ENCODE measurements around the gene PTH1R.
A peak's percentile ranks its signal among the peaks of the same experiment; 100 is the strongest.

PTH1R gene

DNA sequence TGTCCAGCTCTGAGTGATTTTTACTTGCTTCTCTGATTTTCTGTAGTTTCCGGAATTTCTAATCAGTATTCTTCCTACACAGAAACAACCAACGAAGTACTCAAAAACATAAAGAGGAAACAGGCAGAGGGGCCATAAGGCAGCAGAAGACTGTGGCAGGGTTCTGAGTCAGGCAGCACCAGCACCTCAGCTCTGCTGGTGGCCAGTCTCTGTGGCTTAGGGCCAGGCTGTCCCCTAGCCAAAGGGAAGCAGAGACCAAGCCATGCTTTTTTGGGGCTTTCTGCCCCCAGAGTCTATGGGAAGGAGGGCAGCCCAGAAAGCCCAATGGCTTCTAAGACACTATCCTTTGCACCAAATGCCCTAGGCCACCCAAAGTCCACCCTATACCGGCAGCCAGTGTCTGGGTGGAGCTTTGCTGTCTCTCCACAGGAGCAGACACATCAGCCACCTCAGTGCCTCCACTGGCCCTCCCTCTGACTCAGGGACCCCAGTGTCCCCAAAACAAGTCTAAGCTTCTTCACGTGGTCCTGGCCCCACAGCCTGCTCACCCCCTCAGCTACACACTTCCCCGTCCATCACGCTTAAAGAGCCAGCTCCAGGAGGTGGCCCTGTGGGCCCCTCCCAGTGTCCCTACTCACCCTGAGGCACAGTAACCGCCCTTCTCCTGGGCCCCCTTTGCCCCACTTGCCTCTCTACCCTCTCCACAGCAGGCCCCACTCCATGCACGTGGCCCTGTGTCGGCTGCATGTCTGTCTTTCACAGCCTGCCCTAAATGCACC is 52.8 kb downstream of the PTH1R start:
- DNase-seq (ENCODE audit: low read depth): no peak

DNA sequence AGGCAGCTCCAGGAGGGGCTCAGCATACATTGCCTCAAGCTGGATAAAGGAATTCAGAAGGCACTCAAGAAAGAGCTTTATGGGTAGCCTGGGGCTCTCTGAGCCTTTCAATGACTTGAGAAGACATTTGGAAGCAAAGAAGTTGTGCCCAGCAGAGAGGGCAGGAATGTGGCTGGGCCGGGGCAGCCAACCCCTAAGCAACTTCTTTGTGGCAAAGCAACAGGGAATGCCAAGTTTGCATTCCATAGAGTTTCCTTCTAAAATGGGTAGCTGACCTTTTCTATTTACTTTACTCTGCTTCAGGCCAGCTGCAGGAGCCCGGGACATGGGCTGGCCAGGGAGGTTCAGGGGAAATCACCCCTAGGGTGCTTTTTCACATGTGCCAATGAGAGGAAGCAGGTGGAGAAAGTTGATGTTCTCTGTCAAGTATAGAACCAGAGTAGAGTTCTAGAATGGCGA is 53.5 kb downstream of the PTH1R start:
- DNase-seq (ENCODE audit: low read depth): no peak

DNA sequence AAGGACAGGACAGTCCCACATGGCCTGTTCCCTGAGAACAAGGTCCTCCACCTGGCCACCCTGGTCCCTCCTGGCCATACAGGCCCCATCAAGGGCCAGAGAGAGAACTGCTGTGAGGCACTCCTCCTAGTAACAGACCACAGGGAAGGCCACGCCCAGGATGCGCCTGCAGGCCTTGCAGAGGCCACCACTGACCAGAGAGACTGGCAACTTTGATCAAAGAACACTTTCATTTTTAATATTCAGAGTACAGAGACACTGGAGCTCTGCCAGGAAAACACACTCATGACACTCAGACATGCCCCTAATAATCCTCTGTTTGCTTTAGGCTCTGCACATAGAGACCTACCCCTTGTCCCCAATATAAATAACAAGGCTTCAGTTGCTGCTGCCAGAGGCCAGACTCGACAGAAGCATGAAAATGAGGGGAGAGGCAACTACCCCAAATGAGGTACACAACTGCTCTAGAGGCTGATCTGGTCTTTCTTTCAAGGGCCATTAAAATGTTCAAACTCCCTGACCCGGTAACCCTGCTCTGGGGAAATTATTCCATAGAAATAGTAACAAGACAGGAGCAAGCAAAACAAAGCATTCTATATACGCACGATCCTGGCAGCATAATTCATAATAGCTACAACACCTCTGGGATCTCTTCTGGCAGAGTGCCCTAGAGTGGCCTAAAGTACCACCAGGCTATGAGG is 54.3 kb downstream of the PTH1R start:
- no peak for DNase-seq (ENCODE audit: low read depth)

DNA sequence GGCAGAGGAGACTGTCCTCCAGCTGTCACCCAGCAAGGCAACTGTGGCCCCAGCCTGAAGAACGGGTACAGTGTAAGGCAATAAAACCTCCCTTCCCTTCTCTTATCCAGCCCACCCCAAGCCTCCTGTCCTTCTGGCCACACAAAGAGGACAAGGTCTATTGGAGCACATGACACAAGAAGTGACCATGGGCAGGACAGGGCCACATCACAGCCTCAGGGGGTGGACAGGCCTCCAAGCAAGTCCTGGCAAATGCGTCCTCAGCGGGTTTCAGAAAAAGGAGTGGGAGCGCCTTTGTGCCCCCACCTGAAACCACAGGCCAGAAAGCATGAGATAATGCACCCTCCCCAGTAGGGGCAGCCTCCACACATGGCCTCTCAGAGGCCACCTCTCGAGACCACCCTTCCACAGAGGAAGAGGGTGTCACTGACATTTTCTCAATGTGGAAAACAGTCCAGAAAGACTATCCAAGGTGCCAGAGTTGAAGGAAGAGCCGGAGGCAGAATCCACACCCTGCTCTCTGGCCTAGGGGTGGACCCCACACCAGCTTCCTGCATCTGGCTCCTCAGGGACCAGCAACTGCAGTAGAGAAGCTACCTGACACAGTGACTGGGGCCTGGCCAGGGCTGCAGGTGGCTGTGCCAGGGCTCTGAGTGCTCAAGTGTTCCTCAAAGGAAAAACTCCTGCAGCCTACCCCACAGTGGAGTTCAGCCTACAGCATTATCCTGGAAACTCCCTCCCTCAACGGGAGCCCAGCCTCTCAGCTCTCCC is 55.1 kb downstream of the PTH1R start:
- no peak for DNase-seq (ENCODE audit: low read depth)

DNA sequence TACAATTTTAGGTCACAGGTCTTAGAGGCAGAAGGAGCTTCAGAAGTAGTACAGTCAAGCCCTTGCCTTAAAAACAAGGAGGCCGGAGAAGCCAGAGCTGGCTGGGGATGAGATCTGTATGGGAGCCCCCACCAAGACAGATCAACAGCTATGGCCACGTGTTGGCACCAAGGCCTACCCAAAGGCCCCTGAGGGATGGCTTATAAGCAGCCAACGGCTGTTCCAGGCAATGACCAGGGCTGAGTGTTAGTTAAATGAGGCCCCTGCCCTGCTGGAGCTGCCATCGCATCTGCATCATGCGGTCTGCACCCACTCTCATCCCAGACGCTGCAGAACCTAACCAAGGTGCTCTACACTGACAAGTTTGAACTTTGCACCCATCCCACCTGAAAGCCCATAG is 55.7 kb downstream of the PTH1R start:
- no peak for DNase-seq (ENCODE audit: low read depth)

DNA sequence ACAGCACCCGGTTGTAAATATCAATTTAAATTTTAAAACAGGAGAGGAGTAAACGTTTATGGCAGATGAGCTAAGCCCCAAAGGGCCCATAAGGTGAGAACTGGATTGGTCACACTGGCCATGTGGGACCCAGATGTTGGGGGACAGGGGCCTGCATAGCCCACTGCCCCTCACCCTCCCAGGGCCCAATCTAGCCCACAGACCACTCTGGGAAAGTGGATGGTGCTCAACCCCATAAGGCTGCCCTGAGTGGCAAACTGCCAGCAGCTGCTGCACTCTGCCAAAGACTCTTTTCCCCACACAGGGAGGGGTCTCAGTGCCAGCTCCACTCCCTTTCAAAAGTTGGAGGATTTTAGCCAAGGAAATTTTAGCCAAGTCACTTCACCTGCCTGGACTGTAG is 56.6 kb downstream of the PTH1R start:
- DNase-seq (ENCODE audit: low read depth): no peak

DNA sequence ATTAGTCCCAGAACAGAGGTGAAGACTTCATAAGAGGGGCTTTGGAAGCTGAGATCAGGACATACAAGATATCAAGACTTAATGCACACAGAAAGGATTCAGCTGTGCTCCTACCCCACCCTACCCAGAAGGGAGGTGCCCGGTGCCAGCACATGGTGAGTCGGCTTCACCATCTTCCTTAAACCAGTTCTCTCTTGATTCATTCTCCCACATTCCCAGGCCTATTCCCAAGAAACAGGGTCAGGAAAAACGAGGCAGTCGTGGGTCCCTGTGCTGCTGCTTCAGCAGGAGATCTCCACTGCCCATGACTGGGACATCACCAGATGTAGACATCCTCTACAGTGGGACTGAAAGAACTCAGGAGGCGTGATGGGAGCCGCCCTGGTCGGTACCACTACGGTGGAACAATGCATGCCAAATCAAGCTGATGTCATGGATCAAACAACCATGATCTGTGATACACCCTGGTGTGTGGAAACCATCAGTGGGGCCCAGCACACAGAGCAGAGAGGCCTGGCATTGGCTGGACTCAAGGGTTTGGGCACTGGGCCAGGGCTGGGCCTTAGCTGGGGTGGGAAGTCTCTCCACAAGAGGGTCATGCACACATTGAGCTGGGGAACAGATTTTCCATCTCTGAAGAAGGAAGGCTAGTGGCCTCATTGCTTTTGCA is 57.1 kb downstream of the PTH1R start:
- no peak for DNase-seq (ENCODE audit: low read depth)

DNA sequence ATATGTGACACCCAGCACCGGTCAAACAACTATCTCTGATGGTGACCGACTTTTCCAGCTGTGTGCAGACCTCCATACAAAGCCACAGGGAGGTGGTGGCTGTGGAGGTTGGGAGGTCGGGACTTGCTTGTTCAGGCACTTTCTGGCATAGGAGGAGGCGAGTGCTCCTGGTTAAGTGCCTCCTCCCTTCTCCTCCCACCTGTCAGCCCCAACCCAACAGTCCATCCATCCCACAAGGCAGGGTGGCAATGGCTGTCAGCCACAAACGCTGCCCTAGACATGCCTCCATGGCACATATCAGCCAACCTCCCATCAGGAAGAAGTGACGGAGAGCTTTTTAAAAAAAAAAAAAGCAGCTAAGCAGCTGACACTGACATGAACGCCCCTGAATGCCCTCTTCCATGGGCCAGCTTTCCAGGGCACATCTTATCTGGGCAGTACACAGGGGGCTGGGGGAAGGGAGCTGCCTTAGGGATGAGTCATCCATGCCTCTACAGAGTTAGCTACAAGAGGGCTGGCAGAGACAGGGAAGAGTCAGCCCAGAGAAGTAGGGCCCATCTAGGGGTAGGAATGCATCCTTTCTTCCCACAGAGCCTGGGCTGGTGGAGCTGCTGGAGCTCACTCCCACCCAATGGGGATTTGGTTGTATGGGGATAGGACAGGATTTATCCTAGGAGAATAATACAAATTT is 57.8 kb downstream of the PTH1R start:
- no peak for DNase-seq (ENCODE audit: low read depth)

DNA sequence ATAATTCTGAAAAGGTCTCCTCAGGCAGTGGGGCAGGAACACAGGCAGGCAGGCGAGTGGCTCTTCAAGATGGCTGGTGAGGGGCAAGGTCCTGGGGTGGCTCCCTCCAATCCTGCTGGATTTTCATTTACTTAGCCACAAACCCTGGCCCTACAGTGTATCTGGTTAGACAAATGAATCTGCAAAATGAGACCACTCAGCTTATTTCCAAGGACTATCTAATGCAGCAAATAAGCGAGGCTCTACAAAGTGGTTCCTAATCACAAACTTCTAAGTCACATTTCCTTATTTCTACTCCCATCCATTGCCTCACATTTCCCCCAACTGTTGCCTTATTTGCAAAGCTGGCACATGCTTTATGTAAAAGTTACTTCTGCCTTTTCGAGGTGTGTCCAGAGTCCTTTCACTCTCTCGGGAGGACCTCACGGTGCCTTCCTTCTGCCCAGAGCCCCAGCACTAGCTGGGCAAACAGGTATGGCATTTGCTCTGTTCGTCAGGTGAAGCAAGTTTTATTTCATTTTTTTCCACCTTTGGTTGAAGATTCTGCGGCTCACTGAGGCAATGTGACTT is 58.6 kb downstream of the PTH1R start:
- DNase-seq (ENCODE audit: low read depth): no peak

DNA sequence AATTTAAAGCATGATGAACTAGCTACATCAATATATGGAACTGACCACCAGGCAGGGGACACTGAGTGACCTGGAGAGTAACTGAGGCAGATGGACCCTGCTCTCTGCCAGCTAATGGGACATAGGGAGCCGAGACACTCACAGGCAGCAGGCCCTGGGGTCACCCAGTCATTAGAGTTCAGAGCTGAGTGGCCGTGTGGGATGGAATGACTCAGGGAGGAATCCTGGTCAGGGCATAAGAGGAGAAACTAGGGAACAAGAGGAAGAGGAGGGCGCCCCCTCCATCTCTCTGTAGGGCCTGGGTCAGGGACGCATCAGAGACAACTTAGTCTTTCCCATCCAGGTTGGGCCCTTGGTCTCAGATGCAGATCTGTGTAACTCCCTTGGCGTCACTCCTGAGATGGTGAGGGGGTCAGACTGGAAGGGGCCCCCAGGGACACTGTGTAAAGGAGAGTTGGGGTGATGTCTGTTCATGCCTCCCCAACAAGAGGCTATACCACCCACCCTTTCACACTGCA is 59.3 kb downstream of the PTH1R start:
- no peak for DNase-seq (ENCODE audit: low read depth)

DNA sequence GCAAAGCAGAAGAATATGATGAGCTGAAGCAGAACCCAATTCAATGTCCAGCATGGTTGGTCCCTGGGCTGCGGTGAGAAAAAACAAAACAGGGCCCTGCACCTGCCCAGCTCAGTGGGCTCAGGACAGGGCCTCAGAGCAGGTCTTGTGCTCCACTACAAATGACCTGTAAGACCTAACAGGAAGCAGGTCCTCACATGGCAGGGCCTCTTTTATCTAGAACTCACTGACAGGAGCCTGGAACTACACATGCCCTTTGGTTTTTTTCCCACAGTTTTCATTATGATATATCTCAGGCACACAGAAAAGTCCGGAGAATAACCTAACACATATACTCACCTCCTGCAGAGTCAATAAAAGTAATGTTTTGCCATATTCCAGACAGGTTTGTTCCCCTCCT is 60.6 kb downstream of the PTH1R start:
- no peak for DNase-seq (ENCODE audit: low read depth)

DNA sequence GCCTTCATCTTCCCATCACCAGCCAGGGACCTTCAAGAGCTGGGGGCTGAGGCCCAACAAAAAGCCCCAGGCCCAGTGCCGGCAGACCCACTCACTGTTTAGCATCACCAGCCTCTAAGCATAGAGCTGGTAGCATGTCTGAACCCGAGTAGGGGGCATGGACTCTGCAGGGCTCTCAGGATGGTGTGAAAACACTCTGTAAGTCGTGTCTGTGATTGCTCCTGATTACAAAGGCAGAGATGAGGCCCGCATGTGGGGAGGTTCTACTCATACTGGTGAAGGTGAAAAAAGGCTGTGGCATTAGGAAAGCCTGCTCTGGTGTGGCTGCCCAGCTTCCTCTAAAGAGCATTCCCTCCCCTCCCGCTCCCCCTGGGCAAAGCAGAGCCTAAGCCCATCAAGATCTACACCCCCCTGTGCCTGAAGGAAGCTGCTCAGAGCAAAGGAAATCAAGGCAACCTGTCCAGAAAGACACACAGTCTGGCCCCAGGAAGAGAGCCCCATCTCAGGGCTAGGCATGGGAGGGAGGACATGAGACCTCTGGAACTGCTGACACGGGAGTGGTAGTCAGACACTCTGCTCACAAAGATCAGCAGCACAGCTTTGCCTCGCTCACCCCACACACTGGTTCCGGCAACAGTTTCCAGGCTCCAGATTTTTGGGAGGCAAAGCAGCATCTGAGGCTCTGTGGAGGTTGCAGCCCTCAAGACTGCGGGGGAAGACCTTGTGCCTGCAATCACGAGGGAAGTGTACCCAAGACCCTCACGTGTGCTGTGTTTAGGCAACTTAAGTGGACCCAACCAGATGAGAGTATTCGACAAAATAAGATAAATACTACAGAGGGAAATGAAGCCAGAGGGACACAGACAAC is 62.3 kb downstream of the PTH1R start:
- no peak for DNase-seq (ENCODE audit: low read depth)

DNA sequence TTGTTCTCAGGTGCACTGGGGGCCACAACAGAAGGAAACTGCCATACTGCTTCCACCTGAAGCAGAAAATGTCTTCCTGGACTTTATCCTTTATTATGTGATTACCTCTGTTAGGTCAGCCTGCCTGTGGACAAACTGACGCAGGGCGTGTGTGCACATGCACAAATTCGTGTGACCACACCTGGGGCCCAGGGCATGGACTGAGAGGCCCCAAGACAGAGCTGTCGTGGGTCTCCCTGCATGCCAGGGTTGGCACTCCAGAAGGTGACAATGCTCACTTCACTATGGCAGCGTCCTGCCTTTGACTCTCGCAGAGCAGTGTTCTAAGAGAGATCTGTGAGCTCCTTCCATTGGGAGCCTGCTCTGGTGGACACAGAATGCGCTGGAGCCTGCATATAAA is 64.6 kb downstream of the PTH1R start:
- DNase-seq (ENCODE audit: low read depth): no peak

DNA sequence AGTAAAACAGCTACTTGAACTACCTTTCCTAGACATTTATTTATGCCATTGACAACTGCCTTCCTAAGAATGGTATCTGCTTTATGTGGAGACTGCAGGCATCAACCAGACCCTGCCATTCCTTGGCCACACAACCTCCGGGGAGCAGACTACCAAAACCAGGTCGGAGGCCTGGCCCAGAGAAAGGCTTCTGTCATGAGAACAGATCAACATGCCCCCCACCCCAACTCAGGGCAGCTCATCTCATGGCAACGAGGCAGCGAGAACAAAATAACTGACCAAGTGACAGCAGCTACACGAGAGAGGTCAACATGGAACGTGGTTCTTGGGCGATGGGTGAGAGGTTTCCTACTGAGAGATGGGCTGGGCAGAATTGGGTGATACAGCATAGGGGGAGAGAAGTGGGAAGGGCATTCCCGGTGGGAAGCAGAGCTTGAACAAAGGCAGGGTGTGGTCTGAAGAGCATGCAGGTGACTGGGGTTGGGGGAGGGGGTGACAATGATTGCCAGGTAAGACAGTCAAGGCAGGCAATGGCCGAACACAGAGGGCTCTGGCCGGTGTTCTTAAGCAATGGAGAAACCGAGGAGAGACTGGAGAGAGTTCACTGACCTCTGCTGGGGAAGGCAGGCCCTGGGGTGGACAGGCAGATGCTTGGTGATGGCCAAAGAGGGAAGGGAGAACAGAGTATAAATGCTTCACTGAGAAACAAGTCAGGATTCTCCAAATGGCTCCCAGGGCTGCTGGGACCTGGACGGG is 65.1 kb downstream of the PTH1R start:
- no peak for DNase-seq (ENCODE audit: low read depth)

DNA sequence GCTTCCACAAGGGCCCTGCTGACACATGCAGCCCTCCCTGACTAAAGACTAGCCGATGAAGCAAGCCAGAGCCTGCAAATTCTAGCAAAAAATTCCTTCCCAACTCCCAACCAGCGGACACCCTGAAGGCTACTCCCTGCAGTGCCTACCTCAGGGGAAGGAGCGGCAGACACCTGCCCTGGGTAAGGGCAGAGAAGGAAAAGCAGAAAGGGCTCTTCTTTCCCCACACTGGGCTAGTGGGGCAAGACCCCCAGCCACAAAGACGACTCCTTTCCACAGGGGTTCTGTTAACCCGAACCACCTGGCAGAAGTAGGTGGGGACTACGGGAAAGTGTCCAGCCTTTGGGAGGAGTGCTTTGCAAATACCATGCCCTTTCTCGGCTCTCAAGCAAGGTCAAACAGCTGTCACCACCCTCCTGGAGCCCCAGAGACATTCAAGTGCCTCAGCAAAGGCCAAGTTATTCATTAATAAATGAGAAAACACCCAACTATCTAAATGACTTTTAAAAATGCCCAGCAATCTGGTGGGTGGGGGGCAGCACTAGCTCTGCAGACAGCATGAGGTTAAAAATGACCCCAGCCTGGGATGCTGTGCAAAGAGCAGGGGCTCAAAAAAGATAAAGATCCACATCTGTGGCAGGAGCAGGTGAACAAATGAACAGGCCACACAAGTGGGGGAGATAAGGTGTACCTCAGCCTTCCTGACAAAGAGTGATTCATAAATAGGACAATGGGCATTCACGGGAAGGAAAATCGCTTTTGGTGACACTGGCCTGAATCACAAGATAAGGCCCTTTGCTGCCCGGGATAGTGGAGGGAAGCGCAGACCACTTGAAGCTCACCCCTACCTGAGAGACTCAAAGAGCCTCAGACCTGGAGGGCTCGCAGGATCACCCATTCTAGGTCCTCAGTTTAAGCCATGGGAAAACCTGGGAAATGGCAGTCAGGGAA is 66.0 kb downstream of the PTH1R start:
- DNase-seq (ENCODE audit: low read depth): no peak

DNA sequence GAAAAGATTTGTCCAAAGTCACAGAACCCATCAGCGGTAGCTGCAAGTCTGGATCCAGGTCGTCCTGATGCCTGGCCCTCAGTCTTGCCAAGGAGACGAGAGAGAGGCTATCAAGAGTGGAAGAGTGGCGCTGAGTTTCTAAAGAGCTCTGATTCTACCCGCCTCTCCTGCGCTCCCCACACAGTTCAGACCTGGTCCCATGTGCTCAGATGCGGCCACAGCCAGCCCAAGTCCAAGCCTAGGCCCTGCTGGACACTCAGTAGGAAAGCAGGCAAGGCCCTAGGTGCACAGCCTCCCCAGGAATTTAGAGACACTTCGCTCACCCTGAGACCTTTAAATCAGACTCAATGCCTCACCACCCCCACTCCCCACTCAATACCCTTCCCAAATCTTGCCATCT is 66.7 kb downstream of the PTH1R start:
- no peak for DNase-seq (ENCODE audit: low read depth)

DNA sequence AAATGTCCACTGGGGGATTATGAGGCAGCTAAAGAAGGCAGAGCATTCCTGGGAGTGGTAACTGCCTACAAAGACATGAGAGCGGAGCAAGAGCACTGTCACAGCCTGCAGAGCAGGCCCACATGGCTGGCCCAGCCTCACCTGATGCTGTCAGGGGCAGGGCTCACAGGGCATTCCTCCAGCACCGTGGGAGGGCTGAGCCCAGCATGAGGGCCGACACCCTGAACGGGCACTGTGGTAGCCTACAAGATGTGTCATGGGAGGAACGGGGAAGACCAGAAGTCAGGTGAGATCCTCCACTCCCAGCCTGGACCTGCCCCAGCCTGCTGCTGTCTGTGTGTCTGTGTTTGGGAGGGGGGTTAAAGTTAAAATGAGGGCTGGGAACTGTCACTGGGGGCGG is 68.9 kb downstream of the PTH1R start:
- no peak for DNase-seq (ENCODE audit: low read depth)

DNA sequence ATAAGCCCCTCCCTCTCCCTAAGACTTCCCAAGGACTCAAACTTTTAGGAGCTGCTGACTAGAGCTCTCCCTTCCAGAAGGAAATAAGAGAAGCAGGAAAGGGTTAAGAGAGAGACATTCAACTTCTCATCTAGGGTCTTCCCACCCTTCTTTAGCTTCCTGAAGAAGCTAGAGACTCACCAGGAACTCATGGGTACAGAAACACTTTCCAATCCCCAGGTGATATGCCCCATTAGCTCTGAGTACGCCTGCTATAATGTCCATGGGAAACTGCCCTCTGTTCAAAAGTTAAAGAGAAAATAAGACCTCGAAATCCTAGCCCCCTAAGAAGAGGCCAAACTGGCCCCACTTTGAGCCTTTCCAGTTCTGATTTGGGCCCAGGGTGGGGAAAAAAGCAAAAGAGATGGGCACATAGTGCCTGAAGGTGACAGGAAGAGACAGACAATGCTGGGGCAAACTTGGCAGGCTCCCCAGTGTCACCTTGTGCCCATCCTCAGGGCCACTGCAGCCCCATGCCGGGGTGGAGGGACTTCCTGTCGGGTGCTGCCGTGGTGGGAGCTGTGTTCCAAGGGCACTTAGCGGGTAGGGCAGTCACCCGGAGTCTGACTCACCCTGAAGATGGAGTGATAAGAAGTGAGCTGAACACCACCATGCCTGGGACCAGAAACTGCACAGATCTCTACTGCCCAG is 69.5 kb downstream of the PTH1R start:
- peak; percentile 45 for DNase-seq (ENCODE audit: low read depth)
